ENCODE data around the gene PSD4. TPM values are rescaled to one million over a fixed set of nuclear protein-coding genes. Genes with fewer than 3 reads are reported as not detected.
A peak's percentile ranks its signal among the peaks of the same experiment; 100 is the strongest.

Gene PSD4
- total RNA-seq, 1 experiment from 2014 or later = 1.5 TPM

- no peak for DNase-seq
- 0 out of 2 replicates have a peak, but pooled peaks cover 4% of the 10 kb centered on the region for H3K4me1 ChIP-seq
- H3K27me3 ChIP-seq = no peaks in the 10 kb centered on the region
- no peak overlapping the region for H3K4me3 ChIP-seq
- H3K36me3 ChIP-seq = no peaks in the 10 kb centered on the region
- no peak overlapping the region for H3K27ac ChIP-seq
- H3K9me3 ChIP-seq (replicated peaks) = 0 out of 2 replicates have a peak, but pooled peaks cover 3% of the 10 kb centered on the region
Measured at GRCh38 chr2:113246606-113247005, 72.8 kb downstream of the PSD4 start.

- Histone ChIP-seq H3K36me3 (no peaks in the 10 kb centered on the region), H3K27me3 (no peaks in the 10 kb centered on the region), H3K9me3 (replicated peaks) (0 out of 2 replicates have a peak, but pooled peaks cover 3% of the 10 kb centered on the region), H3K27ac (no peak overlapping the region), H3K4me3 (no peak overlapping the region), H3K4me1 (0 out of 2 replicates have a peak, but pooled peaks cover 4% of the 10 kb centered on the region)
- DNase-seq = peak; percentile 80 to 93
Measured at GRCh38 chr2:113248997-113249770, 75.4 kb downstream of the PSD4 start.

GRCh38 chr2:113251118-113251517 is 77.3 kb downstream of the PSD4 start:
- no peaks in the 10 kb centered on the region for H3K27me3 ChIP-seq
- no peak for DNase-seq
- H3K9me3 ChIP-seq (replicated peaks) = 0 out of 2 replicates have a peak, but pooled peaks cover 3% of the 10 kb centered on the region

GRCh38 chr2:113252047-113252590 is 78.3 kb downstream of the PSD4 start:
- Histone ChIP-seq H3K9me3 (replicated peaks) (0 out of 2 replicates have a peak, but pooled peaks cover 3% of the 10 kb centered on the region), H3K36me3 (no peaks in the 10 kb centered on the region; the same call in 1 of the 2 replicates), H3K27ac (no peak overlapping the region), H3K4me3 (no peak overlapping the region), H3K4me1 (peaks cover 5% of the 10 kb centered on the region; the same call in 1 of the 2 replicates), H3K27me3 (no peaks in the 10 kb centered on the region)
- DNase-seq = no peak

More at GRCh38 chr2:113251118-113251517, 77.3 kb downstream of the PSD4 start:
- no peaks in the 10 kb centered on the region for H3K36me3 ChIP-seq
- no peak overlapping the region for H3K27ac ChIP-seq
- no peak overlapping the region for H3K4me3 ChIP-seq
- H3K4me1 ChIP-seq = 0 out of 2 replicates have a peak, but pooled peaks cover 4% of the 10 kb centered on the region

- Histone ChIP-seq H3K27me3 (no peaks in the 10 kb centered on the region), H3K9me3 (replicated peaks) (no peaks in the 10 kb centered on the region), H3K4me3 (no peak overlapping the region), H3K36me3 (no peaks in the 10 kb centered on the region; the same call in 1 of the 2 replicates), H3K27ac (no peak overlapping the region), H3K4me1 (peaks cover 11% of the 10 kb centered on the region; the same call in 1 of the 2 replicates)
- DNase-seq = no peak
Measured at GRCh38 chr2:113253453-113253852, 79.7 kb downstream of the PSD4 start.

- Histone ChIP-seq H3K4me3 (no peak overlapping the region), H3K27ac (no peak overlapping the region)
Measured at GRCh38 chr2:113255140-113256070, 81.6 kb downstream of the PSD4 start.

GRCh38 chr2:113257516-113258264 is 83.9 kb downstream of the PSD4 start:
- Histone ChIP-seq H3K4me3 (no peak overlapping the region), H3K27ac (no peak overlapping the region), H3K36me3 (no peaks in the 10 kb centered on the region; the same call in 1 of the 2 replicates), H3K27me3 (no peaks in the 10 kb centered on the region), H3K4me1 (peaks cover 26% of the 10 kb centered on the region), H3K9me3 (replicated peaks) (no peaks in the 10 kb centered on the region)
- peak in 1 of 2 experiments; percentile 42 for DNase-seq

More at GRCh38 chr2:113255140-113256070, 81.6 kb downstream of the PSD4 start:
- DNase-seq = no peak
- H3K36me3 ChIP-seq = no peaks in the 10 kb centered on the region; the same call in 1 of the 2 replicates
- H3K27me3 ChIP-seq = no peaks in the 10 kb centered on the region
- peaks cover 13% of the 10 kb centered on the region for H3K4me1 ChIP-seq
- H3K9me3 ChIP-seq (replicated peaks) = no peaks in the 10 kb centered on the region

GRCh38 chr2:113258471-113259147 is 84.8 kb downstream of the PSD4 start:
- Histone ChIP-seq H3K4me1 (peaks cover 29% of the 10 kb centered on the region), H3K4me3 (no peak overlapping the region), H3K36me3 (no peaks in the 10 kb centered on the region; the same call in 1 of the 2 replicates), H3K9me3 (replicated peaks) (no peaks in the 10 kb centered on the region), H3K27ac (no peak overlapping the region), H3K27me3 (no peaks in the 10 kb centered on the region)
- DNase-seq = no peak

Other genes with a start within 250 kb of the PSD4 start
- not detected in 2 replicates for gene IL36G, start 196.0 kb upstream of the PSD4 start, total RNA-seq (2014; rRNA removed; shearing (Covaris generic))
- gene IL36A, start 168.5 kb upstream of the PSD4 start, total RNA-seq (2014; rRNA removed; shearing (Covaris generic)) = not detected in 2 replicates
- not detected in 2 replicates for gene IL36B, start 121.1 kb upstream of the PSD4 start, total RNA-seq (2014; rRNA removed; shearing (Covaris generic))
- not detected in 2 replicates for gene IL36RN, start 114.8 kb upstream of the PSD4 start, total RNA-seq (2014; rRNA removed; shearing (Covaris generic))
- not detected in 2 replicates for gene IL1F10, start 106.0 kb upstream of the PSD4 start, total RNA-seq (2014; rRNA removed; shearing (Covaris generic))
- gene IL1RN, start 46.4 kb upstream of the PSD4 start, total RNA-seq (2014; rRNA removed; shearing (Covaris generic)) = not detected in 2 replicates
- 0.99 and 1.3 TPM in 2 replicates for gene PAX8, start 105.0 kb downstream of the PSD4 start, total RNA-seq (2014; rRNA removed; shearing (Covaris generic))

All from SJCRH30 (cell line).